NCI-H187 (cell line): Measurements from ENCODE around the gene NUP37.
"Not testable (repeated sequence)": the region's sequence is repeated elsewhere in the genome, so short reads cannot be mapped to it uniquely, and the experiment has no call there.

Experiments used
- DNase-seq, 2 experiments: peaks; one replicate each; lab custom pipeline; 2025; lab: John Stamatoyannopoulos, UW

NUP37 gene

DNA sequence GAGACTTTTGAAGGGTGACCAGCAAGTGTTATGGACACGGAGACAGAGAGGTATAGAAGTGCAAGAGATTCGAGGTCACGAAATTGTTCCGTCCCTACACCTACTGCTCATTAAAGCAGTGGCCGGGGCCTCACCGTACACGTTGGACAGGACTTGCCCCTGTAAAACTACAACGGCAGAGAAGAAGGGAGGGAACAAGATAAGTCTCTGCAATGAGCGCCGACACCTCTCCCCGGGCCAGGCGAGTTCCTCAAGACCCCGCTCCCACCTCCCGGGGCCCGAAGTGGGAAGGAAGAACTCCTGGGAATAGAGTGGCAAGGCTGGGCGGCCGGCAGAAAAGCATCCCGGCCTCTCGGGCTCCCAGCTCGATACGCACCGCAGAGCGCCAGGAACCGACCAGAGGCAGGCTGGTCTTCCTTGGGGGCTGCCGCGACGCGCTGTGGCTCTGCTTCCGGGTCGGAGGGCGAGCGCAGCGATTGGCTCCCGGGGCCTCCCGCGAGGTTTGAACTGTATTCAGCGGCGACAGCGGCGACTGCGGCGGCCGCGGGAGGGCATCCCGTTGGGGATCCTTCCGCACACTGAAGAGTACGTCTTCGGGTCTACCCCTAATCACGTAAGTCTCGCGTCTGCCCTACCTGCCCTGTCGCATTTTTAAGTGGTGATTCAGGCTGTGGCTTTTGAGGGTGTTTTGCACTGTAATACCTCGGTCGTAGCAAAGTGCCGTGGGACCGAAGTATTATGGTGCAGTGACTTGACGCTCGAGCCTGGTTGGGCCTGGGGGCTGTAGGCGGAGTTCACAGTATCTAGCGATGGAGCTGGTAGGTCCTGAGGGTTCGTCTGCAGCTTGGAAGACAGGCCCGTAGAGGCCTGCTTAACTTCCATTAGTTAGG is at the start of gene NUP37, which contains the start of gene PARPBP:
Gene NUP37 (minus strand): TSS at position 441 of the 890 bp plus-strand sequence. CDS start 1,596 bp downstream, outside the sequence.
Gene PARPBP (plus strand): TSS at position 510 of the 890 bp plus-strand sequence. CDS start 3,706 bp downstream, outside the sequence.
- peak; percentile 82 for DNase-seq

DNA sequence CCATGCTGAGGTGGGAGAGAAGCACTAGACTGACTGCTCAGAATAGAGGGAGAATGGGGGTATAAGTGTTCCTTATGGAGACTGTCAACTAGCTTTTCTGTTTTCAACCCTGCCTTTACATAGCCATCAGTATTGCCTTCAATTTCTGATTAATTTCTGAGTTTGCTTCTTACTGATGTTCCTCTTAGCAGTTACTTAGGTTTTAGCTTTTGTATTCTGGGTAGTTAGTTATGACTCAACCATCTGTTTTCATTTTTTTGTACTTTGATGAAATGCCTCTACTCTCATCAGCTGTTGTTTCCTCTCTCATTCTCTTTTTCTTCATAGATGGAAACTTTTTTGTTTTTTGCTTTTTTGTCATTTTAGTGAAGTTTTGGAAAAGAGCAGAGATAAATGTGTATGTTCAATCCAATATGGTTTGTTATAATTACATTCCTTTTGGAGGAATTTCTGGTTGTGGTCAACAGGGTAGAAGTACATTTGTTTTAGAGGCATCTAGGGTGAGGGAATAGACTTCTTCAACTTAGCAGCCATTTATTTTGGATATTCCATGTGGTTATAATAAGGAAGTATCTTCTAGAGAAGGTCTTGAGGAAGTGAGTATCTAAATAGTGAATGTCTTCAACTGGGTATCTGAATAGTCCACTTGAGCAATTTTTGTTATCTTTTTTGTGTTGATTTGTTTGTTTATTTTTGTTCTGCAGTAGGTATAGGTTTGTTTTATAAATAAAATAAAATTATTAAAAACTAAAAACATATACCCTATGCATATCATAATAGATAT is 48.1 kb upstream of the NUP37 start:
- DNase-seq = no peak

DNA sequence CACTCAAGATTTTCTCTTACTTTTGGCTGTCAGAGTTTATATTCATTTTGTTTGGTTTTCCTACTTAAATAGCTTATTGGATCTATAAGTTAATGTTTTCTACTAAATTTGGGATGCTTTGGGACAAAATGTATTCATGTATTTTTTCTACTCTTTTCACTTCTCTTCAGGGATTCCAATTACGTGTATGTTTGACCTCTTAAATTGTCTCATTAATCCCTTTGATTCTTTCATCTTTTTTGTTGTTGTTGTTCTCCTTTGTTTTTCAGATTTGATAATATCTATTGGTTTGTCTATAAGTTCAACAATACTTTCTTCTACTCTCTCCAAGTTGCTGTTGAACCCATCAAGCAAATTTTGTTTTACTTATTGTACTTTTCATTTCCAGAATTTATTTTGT is 43.5 kb upstream of the NUP37 start:
- DNase-seq = no peak

DNA sequence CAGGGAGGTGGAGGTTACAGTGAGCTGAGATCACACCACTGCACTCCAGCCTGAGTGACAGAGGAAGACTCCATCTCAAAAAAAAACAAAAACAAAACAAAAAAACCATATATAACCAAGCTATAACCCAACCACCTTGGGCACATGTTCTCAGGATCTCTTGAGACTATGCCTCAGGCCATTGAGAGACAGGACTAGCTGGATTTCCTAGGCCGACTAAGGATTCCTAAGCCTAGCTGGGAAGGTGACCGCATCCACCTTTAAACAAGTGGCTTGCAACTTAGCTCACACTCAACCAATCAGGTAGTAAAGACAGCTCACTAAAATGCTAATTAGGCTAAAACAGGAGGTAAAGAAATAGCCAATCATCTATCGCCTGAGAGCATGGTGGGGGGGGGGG is 35.3 kb upstream of the NUP37 start:
- DNase-seq = not testable (repeated sequence)

- not testable (repeated sequence) for DNase-seq
Measured at GRCh38 chr12:102147062-102147587, 27.2 kb upstream of the NUP37 start.

GRCh38 chr12:102144221-102144620 is 24.3 kb upstream of the NUP37 start:
- no peak for DNase-seq

DNA sequence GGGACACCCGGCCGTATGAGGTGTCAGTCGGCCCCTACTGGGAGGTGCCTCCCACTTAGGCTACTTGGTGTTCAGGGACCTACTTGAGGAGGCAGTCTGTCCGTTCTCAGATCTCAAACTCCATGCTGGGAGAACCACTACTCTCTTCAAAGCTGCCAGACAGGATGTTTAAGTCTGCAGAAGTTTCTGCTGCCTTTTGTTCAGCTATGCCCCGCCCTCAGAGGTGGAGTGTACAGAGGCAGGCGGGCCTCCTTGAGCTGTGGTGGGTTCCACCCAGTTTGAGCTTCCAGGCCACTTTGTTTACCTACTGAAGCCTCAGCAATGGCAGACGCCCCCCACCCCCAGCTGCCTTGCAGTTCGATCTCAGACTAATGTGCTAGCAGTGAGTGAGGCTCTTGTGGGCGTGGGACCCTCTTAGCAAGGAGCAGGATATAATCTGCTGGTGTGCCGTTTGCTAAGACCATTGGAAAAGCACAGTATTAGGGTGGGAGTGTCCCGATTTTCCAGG is 23.0 kb upstream of the NUP37 start:
- DNase-seq = not testable (repeated sequence)

DNA sequence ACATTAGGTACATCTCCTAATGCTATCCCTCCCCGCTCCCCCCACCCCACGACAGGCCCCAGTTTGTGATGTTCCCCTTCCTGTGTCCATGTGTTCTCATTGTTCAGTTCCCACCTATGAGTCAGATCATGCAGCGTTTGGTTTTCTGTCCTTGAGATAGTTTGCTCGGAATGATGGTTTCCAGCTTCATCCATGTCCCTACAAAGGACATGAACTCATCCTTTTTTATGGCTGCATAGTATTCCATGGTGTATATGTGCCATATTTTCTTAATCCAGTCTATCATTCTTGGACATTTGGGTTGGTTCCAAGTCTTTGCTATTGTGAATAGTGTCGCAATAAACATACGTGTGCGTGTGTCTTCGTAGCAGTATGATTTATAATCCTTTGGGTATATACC is 17.7 kb upstream of the NUP37 start:
- DNase-seq = not testable (repeated sequence)

DNA sequence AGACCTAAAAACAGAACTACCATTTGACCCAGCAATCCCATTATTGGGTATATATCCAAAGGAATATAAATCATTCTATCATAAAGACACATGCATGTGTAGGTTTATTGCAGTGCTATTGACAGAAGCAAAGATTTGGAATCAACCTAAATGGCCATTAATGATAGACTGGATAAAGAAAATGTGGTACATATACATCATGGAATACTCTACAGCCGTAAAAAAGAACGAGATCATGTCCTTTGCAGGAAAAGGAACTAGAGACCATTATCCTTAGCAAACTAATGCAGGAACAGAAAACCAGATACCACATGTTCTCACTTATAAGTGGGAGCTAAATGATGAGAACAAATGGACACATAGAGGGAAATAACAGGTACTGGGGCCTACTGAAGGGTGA is 11.5 kb upstream of the NUP37 start:
- not testable (repeated sequence) for DNase-seq

DNA sequence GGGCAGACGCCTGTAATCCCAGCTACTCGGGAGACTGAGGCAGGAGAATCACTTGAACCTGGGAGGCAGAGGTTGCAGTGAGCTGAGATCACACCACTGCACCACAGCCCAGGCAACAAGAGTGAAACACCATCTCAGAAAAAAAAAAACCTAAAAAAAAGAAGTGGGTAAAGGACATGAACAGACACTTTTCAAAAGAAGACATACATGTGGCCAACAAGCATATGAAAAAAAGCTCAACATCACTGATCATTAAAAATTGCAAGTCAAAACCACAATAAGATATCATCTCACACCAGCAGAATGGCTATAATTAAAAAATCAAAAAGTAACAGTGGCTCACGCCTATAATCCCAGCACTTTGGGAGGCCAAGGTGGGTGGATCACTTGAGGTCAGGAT is 10.8 kb upstream of the NUP37 start:
- not testable (repeated sequence) for DNase-seq

DNA sequence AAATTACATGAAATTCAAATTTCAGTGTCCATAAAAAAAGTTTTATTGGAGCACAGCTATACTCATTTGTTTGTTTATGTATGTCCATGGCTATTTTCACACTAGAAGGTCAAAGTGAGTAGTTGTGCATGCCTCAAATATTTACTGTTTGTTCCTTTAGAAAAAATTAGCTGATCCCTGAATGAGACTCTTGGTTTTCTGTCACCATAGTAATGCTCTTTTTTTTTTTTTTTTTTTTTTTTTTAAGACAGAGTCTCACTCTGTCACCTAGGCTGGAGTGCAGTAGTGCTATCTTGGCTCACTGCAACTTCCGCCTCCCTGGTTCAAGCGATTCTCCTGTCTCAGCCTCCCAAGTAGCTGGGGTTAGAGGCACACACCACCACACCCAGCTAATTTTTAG is 1.4 kb upstream of the NUP37 start:
- not testable (repeated sequence) for DNase-seq

DNA sequence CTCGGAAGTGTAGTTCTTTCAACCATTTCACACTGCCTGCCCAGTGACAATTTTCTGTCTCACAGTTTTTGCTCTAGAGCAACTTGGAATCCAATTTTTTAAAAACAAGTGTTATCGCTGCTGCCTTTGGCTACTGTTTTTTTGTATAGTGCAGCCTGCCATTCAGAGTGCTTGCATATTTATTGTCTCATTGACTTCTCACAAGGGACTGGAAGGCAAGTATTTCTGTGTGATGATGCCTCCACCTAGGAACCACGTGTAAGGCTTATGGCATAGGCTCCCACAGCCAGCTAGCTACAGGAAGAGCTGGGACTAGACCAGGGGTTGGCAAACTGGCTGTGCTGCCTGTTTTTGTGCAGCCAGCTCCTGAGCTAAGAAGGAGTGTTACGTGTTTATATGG is 972 bp upstream of the NUP37 start:
- DNase-seq = no peak

DNA sequence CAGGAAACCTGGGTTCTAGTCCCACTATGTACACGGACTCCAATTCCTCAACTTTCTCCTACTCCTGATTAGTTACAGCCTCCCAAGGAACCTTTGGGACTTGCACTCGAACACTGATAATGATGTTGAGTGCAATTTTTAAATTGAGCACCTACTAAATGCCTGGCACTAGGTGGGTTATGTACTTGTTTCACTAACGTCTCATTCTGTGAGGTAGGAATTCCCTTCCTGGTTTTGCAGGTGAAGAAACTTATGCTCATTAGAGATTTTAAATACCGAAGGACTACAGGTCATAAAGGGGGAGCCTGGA is 605 bp upstream of the NUP37 start:
- no peak for DNase-seq

DNA sequence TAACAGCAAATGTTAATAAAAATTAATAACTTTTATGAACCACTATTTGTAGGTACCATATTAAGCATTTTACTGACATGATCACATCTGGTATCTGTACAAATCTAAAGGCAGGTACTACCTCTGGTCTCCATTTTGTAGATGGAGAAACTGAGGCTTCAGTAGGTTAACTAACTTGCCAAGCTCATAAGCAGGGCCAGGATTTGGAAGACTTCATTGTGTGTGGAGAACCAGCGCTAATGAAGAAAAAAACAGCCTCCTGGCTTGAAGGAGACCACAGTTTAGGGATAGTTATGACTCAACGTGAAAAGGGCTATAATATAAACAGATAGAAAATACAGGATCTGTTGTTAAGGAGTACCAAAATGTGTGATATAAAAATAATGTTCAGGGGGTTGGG is 1.0 kb downstream of the NUP37 start:
- no peak for DNase-seq

GRCh38 chr12:102116392-102116791 is 3.5 kb downstream of the NUP37 start:
- no peak for DNase-seq

GRCh38 chr12:102114212-102114611 is 5.7 kb downstream of the NUP37 start:
- no peak for DNase-seq

DNA sequence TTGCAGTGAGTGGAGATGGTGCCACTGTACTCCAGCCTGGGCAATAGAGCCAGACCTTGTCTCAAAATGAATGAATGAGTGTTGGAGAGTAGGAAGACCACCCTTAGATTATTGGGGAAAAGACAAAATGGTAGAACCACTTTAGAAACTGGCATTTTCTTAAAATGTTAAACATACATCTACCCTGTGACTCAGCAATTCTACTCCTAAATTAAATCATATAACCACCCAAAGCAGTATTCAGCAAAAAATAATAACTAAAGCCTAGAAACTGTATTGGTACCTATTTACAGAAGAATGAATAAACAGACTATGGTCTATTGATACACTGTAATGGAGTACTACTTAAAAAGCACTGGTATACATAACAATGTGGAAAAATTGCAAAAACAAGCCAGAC is 9.1 kb downstream of the NUP37 start:
- DNase-seq = no peak

DNA sequence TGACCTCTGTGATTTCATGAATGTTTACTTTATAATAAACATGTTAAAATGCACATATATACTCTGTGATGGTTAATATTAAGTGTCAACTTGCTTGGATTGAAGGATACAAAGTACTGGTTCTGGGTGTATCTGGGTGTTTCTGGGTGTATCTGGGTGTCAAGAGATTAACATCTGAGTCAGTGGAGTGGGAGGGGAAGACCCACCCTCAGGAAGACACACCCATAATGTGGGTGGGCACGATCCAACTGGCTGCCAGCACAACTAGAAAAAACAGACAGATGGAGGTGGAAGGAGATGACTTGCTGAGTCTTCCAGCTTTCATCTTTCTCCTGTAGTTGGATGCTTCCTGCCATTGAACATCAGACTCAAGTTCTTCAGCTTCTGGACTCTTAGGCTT is 11.9 kb downstream of the NUP37 start:
- DNase-seq = no peak

- DNase-seq = no peak
Measured at GRCh38 chr12:102106905-102107304, 13.0 kb downstream of the NUP37 start.

GRCh38 chr12:102096855-102097254 is 23.1 kb downstream of the NUP37 start:
- DNase-seq = no peak

- DNase-seq = peak in 1 of 2 experiments; percentile 2
Measured at GRCh38 chr12:102095677-102096263, 24.1 kb downstream of the NUP37 start.

DNA sequence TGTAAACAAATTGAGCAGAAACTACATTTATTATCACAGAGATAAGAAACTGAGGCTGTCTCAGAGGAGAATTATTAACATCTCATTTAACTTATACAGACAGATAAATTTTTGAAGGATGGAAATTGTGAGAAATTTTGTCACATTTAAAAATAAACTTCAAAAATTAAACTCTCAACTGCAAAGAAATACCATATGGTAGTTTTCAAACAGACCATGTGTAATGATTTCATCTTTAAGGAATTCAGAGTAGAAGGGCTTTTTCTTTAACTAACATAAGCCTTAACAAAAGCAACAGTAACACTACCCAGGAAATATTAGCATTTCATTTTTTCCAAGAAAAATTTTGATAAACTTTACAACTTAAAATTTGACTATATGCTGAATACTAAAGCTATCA is 26.6 kb downstream of the NUP37 start:
- DNase-seq = no peak
